Tibial nerve (tissue), 4 donors: Measurements from ENCODE around the gene GSC2.

ENCODE experiments used
- EP300 ChIP-seq, 2 donors: sonication (generic); formaldehyde crosslinking; IDR thresholded peaks; one replicate each; pipeline ENCODE4 v1.6.1; 2017; ENCODE audit warnings: antibody characterized with exemption in 2 of 2, mild to moderate bottlenecking in 1 of 2
- POLR2A ChIP-seq, 2 donors: fragments of 450-650 bp; IDR thresholded peaks; one replicate each; pipeline ENCODE4 v1.6.1; 2017; ENCODE audit warnings: antibody characterized with exemption in 2 of 2, mild to moderate bottlenecking in 2 of 2, moderate library complexity in 2 of 2
- TF ChIP-seq, protein P1 (sequence below), 5 experiments: fragments of 200-600 bp in 3 of 5; fragments of 450-650 bp in 2 of 5; sonication (generic) in 3 of 5; IDR thresholded peaks; one replicate each; pipeline ENCODE4 v1.5.1; 2016 to 2019; ENCODE audit warnings: antibody characterized with exemption in 5 of 5, mild to moderate bottlenecking in 3 of 5, moderate library complexity in 2 of 5

DNA sequence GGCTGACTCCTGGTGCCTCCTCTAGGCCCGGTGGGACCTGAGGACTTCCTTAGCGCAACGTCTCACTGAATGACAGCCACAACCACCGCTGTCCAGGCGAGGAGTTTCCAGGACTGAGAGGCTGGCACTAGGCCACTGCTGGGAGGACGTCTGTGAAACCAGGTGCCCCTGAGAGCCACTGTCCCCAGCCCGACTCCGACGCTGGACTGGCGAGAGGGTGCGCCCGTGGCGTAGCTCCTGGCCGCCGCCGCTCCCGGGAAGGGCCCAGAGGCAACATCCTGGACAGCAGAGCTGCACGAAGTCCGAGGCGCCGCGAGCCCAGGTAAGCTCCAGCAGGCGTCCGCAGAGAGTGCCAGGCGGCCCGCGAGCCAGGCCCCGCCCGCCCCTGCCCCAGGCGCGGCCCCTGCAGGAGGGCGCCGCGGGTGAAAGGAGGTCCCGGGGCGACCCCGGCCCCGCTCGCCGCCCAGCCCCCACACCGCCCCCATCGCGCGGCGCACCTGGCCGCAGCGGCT, 28.4 kb downstream of the GSC2 start:
- TF ChIP-seq POLR2A (IDR thresholded peaks at IDR 0.05) (no peak), EP300 (IDR thresholded peaks at IDR 0.05) (no peak)
- TF ChIP-seq, protein P1, sequence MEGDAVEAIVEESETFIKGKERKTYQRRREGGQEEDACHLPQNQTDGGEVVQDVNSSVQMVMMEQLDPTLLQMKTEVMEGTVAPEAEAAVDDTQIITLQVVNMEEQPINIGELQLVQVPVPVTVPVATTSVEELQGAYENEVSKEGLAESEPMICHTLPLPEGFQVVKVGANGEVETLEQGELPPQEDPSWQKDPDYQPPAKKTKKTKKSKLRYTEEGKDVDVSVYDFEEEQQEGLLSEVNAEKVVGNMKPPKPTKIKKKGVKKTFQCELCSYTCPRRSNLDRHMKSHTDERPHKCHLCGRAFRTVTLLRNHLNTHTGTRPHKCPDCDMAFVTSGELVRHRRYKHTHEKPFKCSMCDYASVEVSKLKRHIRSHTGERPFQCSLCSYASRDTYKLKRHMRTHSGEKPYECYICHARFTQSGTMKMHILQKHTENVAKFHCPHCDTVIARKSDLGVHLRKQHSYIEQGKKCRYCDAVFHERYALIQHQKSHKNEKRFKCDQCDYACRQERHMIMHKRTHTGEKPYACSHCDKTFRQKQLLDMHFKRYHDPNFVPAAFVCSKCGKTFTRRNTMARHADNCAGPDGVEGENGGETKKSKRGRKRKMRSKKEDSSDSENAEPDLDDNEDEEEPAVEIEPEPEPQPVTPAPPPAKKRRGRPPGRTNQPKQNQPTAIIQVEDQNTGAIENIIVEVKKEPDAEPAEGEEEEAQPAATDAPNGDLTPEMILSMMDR (IDR thresholded peaks at IDR 0.05) = no peak
